H1 (cell line): ENCODE measurements around the gene GPR65. TPM values are rescaled to one million over a fixed set of nuclear protein-coding genes. Genes with fewer than 3 reads are reported as not detected.

Experiments used
- CTCF ChIA-PET: fragments of 300-600 bp; sonication (Branson Sonifier 250); formaldehyde crosslinking; loops from one replicate; lab custom pipeline; 2021; ENCODE audit not compliant: partially characterized antibody; lab: Charles Lee
- POLR2A ChIA-PET: fragments of 300-600 bp; sonication (Branson Sonifier 250); formaldehyde crosslinking; loops from one replicate; lab custom pipeline; 2021; ENCODE audit warnings: inconsistent platforms; ENCODE audit not compliant: partially characterized antibody; lab: Charles Lee
- DNase-seq, 2 experiments: peaks; one replicate each; pipeline versions ENCODE4 v3.0.0 to v3.0.0-alpha.2; 2010 to 2022; ENCODE audit warnings: low spot score in 2 of 2, low read depth in 1 of 2, mixed read lengths in 1 of 2
- FAIRE-seq: peaks from 2 replicates; lab custom pipeline; 2011; peaks lifted over from hg19 to GRCh38; lab: Jason Lieb, UNC
- H2AFZ ChIP-seq: 2 replicates; pipeline ENCODE4 v1.8.1; 2012; ENCODE audit warnings: low read length, inconsistent platforms
- H2AK5ac ChIP-seq: 2 replicates; pipeline ENCODE4 v1.6.1; 2013; ENCODE audit warnings: low read depth, low read length
- H2BK120ac ChIP-seq: replicated peaks from 2 replicates; pipeline ENCODE3; 2013; ENCODE audit warnings: low read depth, low read length, inconsistent platforms
- H2BK12ac ChIP-seq: 2 replicates; pipeline ENCODE4 v1.6.1; 2013; ENCODE audit warnings: low read depth, low read length
- H2BK15ac ChIP-seq: 2 replicates; pipeline ENCODE4 v1.6.1; 2013; ENCODE audit warnings: low read length
- H2BK20ac ChIP-seq: 2 replicates; pipeline ENCODE4 v1.6.1; 2013; ENCODE audit warnings: low read length
- H2BK5ac ChIP-seq: 2 replicates; pipeline ENCODE4 v1.6.1; 2013; ENCODE audit warnings: low read depth, low read length
- H3K14ac ChIP-seq: 2 replicates; pipeline ENCODE4 v1.6.1; 2013; ENCODE audit warnings: inconsistent platforms; ENCODE audit not compliant: insufficient read length
- H3K18ac ChIP-seq: 2 replicates; pipeline ENCODE4 v1.6.1; 2013; ENCODE audit warnings: low read length; ENCODE audit errors: extremely low read depth
- H3K23ac ChIP-seq: 2 replicates; pipeline ENCODE4 v1.6.1; 2013; ENCODE audit warnings: inconsistent platforms; ENCODE audit not compliant: insufficient read length
- H3K23me2 ChIP-seq: 2 replicates; pipeline ENCODE4 v1.6.1; 2013; ENCODE audit warnings: low read depth, low read length
- H3K27ac ChIP-seq: 2 replicates; pipeline ENCODE4 v1.6.1; 2011; ENCODE audit warnings: low read depth, low read length, inconsistent platforms
- H3K27me3 ChIP-seq, 4 experiments: replicated peaks in 1 of 4; 1 replicate in 1 of 4; 2 replicates in 3 of 4; pipeline versions ENCODE4 v1.6.1 to v1.8.1; 2011 to 2013; ENCODE audit warnings: low read length in 3 of 4, mild to moderate bottlenecking in 3 of 4, inconsistent platforms in 2 of 4, mixed read lengths in 2 of 4, moderate library complexity in 1 of 4; ENCODE audit not compliant: control insufficient read depth in 3 of 4, insufficient read depth in 3 of 4; ENCODE audit errors: extremely low read depth in 1 of 4
- H3K36me3 ChIP-seq, 4 experiments: 2 replicates each; pipeline versions ENCODE4 v1.6.1 to v1.8.1; 2011 to 2013; ENCODE audit warnings: mild to moderate bottlenecking in 4 of 4, low read length in 3 of 4, moderate library complexity in 2 of 4, control low read depth in 1 of 4, inconsistent platforms in 1 of 4; ENCODE audit not compliant: insufficient read depth in 4 of 4, control insufficient read depth in 2 of 4
- H3K4ac ChIP-seq: replicated peaks from 2 replicates; pipeline ENCODE3; 2013; ENCODE audit warnings: low read length, low read depth, mixed read lengths, inconsistent platforms; ENCODE audit not compliant: insufficient read length
- H3K4me1 ChIP-seq, 4 experiments: replicated peaks in 1 of 4; 1 replicate in 1 of 4; 2 replicates in 3 of 4; pipeline versions ENCODE4 v1.6.1 to v1.8.1; 2011 to 2013; ENCODE audit warnings: low read length in 3 of 4, inconsistent platforms in 2 of 4, mixed read lengths in 1 of 4; ENCODE audit not compliant: insufficient read depth in 4 of 4, control insufficient read depth in 3 of 4
- H3K4me2 ChIP-seq, 2 experiments: 2 replicates each; pipeline versions ENCODE4 v1.6.1 to v1.8.1; 2011 to 2013; ENCODE audit warnings: low read depth in 2 of 2, low read length in 2 of 2, control low read depth in 1 of 2, inconsistent platforms in 1 of 2, mild to moderate bottlenecking in 1 of 2; ENCODE audit not compliant: insufficient read depth in 1 of 2
- H3K4me3 ChIP-seq, 4 experiments: fragments of 200-600, 300-600 bp in 1 of 4; sonication (generic), shearing (Covaris generic), sonication (Bioruptor Twin) in 1 of 4; 2 replicates each; pipeline versions ENCODE4 v1.5.1 to v1.8.1; 2011 to 2016; ENCODE audit warnings: low read length in 4 of 4, low read depth in 3 of 4, control low read depth in 2 of 4, inconsistent platforms in 2 of 4, mild to moderate bottlenecking in 2 of 4, mixed read lengths in 1 of 4, moderate library complexity in 1 of 4; ENCODE audit not compliant: insufficient read depth in 2 of 4; ENCODE audit errors: extremely low read depth in 1 of 4
- H3K56ac ChIP-seq: replicated peaks from 2 replicates; pipeline ENCODE3; 2013; ENCODE audit warnings: low read depth, mild to moderate bottlenecking, mixed read lengths, low read length, inconsistent platforms; ENCODE audit not compliant: insufficient read length
- H3K79me1 ChIP-seq: 2 replicates; pipeline ENCODE4 v1.6.1; 2013; ENCODE audit warnings: low read depth, low read length, control low read depth
- H3K79me2 ChIP-seq, 2 experiments: 2 replicates each; pipeline versions ENCODE4 v1.6.1 to v1.8.1; 2012 to 2013; ENCODE audit warnings: low read length in 2 of 2, mild to moderate bottlenecking in 2 of 2, inconsistent platforms in 1 of 2; ENCODE audit not compliant: insufficient read depth in 2 of 2, control insufficient read depth in 1 of 2
- H3K9ac ChIP-seq, 4 experiments: replicated peaks in 1 of 4; 1 replicate in 1 of 4; 2 replicates in 3 of 4; pipeline versions ENCODE4 v1.6.1 to v1.8.1; 2011 to 2013; ENCODE audit warnings: low read depth in 3 of 4, low read length in 3 of 4, control low read depth in 2 of 4, mild to moderate bottlenecking in 2 of 4, moderate library complexity in 2 of 4, inconsistent platforms in 1 of 4; ENCODE audit errors: extremely low read depth in 1 of 4
- H3K9me3 ChIP-seq, 2 experiments: 2 replicates each; pipeline versions ENCODE4 v1.6.1 to v1.8.1; 2012 to 2013; ENCODE audit warnings: mild to moderate bottlenecking in 2 of 2, moderate library complexity in 2 of 2, control low read depth in 1 of 2, inconsistent platforms in 1 of 2, low read depth in 1 of 2, low read length in 1 of 2, mixed read lengths in 1 of 2; ENCODE audit not compliant: insufficient read depth in 2 of 2
- H4K20me1 ChIP-seq, 2 experiments: replicated peaks in 1 of 2; 2 replicates each; pipeline versions ENCODE3 to v1.8.1; 2011 to 2013; ENCODE audit warnings: inconsistent platforms in 2 of 2, low read length in 2 of 2, mild to moderate bottlenecking in 1 of 2; ENCODE audit not compliant: insufficient read depth in 2 of 2, control insufficient read depth in 1 of 2
- H4K5ac ChIP-seq: 2 replicates; pipeline ENCODE4 v1.6.1; 2013; ENCODE audit warnings: low read length, low read depth, mixed read lengths, inconsistent platforms; ENCODE audit not compliant: insufficient read length
- H4K8ac ChIP-seq: 2 replicates; pipeline ENCODE4 v1.8.0; 2013; ENCODE audit warnings: mild to moderate bottlenecking, moderate library complexity, low read length, inconsistent platforms; ENCODE audit not compliant: insufficient read depth; ENCODE audit errors: extremely low read depth
- H4K91ac ChIP-seq: replicated peaks from 2 replicates; pipeline ENCODE3; 2013; ENCODE audit warnings: low read length, mixed read lengths, inconsistent platforms; ENCODE audit not compliant: insufficient read length
- ASH2L ChIP-seq: fragments of 200-600, 300-600 bp; sonication (generic); IDR thresholded peaks from one replicate; pipeline ENCODE4 v1.7.1; 2017; ENCODE audit warnings: low read length
- BCL11A ChIP-seq, 2 experiments: IDR thresholded peaks; one replicate each; pipeline ENCODE4 v1.6.1; 2011; ENCODE audit warnings: low read depth in 2 of 2, low read length in 2 of 2, mild to moderate bottlenecking in 2 of 2
- CBX5 ChIP-seq: fragments of 300-800, 300-1000 bp; sonication (generic); IDR thresholded peaks from 2 replicates; pipeline ENCODE4 v1.7.1; 2016; ENCODE audit warnings: antibody characterized with exemption, low read length, low read depth
- CBX8 ChIP-seq: fragments of 300-800, 300-1000 bp; sonication (generic); IDR thresholded peaks from 2 replicates; pipeline ENCODE4 v1.7.1; 2016; ENCODE audit warnings: low read depth, low read length, borderline replicate concordance
- HDAC6 ChIP-seq: IDR thresholded peaks from one replicate; pipeline ENCODE4 v1.7.1; 2012; ENCODE audit warnings: low read depth, mild to moderate bottlenecking, inconsistent platforms, low read length, moderate library complexity
- POU5F1 ChIP-seq: IDR thresholded peaks from 2 replicates; pipeline ENCODE4 v1.6.1; 2011; ENCODE audit warnings: low read depth, mild to moderate bottlenecking, low read length, moderate library complexity
- RAD21 ChIP-seq, 2 experiments: IDR thresholded peaks in 1 of 2; conservative IDR thresholded peaks in 1 of 2; 2 replicates each; pipeline ENCODE4 v1.6.1; 2011; ENCODE audit warnings: low read depth in 2 of 2, low read length in 2 of 2, improper control_type of control experiment in 1 of 2, inconsistent platforms in 1 of 2, mild to moderate bottlenecking in 1 of 2, moderate library complexity in 1 of 2
- TCF12 ChIP-seq: IDR thresholded peaks from 2 replicates; pipeline ENCODE4 v1.6.1; 2011; ENCODE audit warnings: low read depth, mild to moderate bottlenecking, low read length
- WGBS, 2 experiments: shearing (Covaris generic) in 1 of 2; methylation state at CpG; one replicate each; pipeline versions ENCODE4 v1.1.6 to v1.1.7; 2013 to 2015; ENCODE audit warnings: low lambda C conversion rate in 2 of 2, mixed read lengths in 2 of 2, inconsistent platforms in 1 of 2, low coverage in 1 of 2, missing lambda C conversion rate in 1 of 2; ENCODE audit not compliant: insufficient replicate concordance in 2 of 2, insufficient coverage in 1 of 2, insufficient read length in 1 of 2; ENCODE audit errors: extremely low coverage in 1 of 2, missing lambda C conversion rate in 1 of 2; 5-methylcytosine and 5-hydroxymethylcytosine counted together
- polyA plus RNA-seq, 7 experiments: library from polyadenylated mRNA; depleted of rRNA in 3 of 7; stranded (reverse) in 5 of 7; unstranded in 2 of 7; fragments of >200 nt in 5 of 7; fragments of 200-250 nt in 2 of 7; gene quantifications; 1 replicate in 5 of 7; 2 replicates in 1 of 7; 4 replicates in 1 of 7; pipeline versions ENCODE4 v1.2.1 to v1.2.3, GENCODE V29; 2011 to 2013; ENCODE audit warnings: missing spikeins in 2 of 7, mixed read lengths in 2 of 7
- total RNA-seq: library from RNA; stranded (reverse); fragmentation: NEBNext Ultra II Directional; extraction: Animal tissue kit (Norgen Biotek cat#: 25700); gene quantifications from 2 replicates; pipeline ENCODE4 v1.2.1, GENCODE V29; 2021

Gene GPR65
- total and polyA plus RNA-seq, 2 of the 8 experiments (the other 6 are each of a cell fraction or from before 2014, with no cell fraction given): not detected

- H2BK15ac ChIP-seq: no peak overlapping the region
- no peak overlapping the region for H3K14ac ChIP-seq
- no peak overlapping the region for H3K4ac ChIP-seq
- no peak overlapping the region for H3K9ac ChIP-seq
- H2BK20ac ChIP-seq: no peak overlapping the region
- POLR2A ChIA-PET: no interaction called here
- no peak overlapping the region for H2AFZ ChIP-seq
- H3K18ac ChIP-seq: no peak overlapping the region
- no peaks in the 10 kb centered on the region for H3K79me2 ChIP-seq
- no peak overlapping the region for H3K23ac ChIP-seq
- no peak overlapping the region for H2BK120ac ChIP-seq
- no peaks in the 10 kb centered on the region for H3K9me3 ChIP-seq
- TF ChIP-seq POU5F1 (no peak), TCF12 (no peak), BCL11A (IDR thresholded peaks at IDR 0.05; ENCODE audit: low read depth in 2 of 2, low read length in 2 of 2) (no peak), ASH2L (no peak), CBX5 (no peak), HDAC6 (no peak), RAD21 (IDR thresholded peaks at IDR 0.05 in 1 of 2, conservative IDR thresholded peaks at IDR 0.05 in 1 of 2; ENCODE audit: low read depth in 2 of 2, low read length in 2 of 2) (no peak), CBX8 (no peak)
- TF ChIP-seq, all 59 proteins: peak for 0
- no peaks in the 10 kb centered on the region for H3K79me1 ChIP-seq
- H3K4me1 ChIP-seq: peaks cover 0 to 7% (median 5%) of the 10 kb centered on the region in 4 experiments; a peak in 3 of 7 replicates
- H4K8ac ChIP-seq: no peak overlapping the region
- H3K36me3 ChIP-seq: no peaks in the 10 kb centered on the region
- no peak overlapping the region for H3K27ac ChIP-seq
- H4K20me1 ChIP-seq: no peaks in the 10 kb centered on the region
- CTCF ChIA-PET: interaction anchor here (1.6 kb wide), 1 partner anchor 81 kb away, joined by 3 read pairs; no protein-coding TSS in a partner anchor
- H3K56ac ChIP-seq: no peak overlapping the region
- WGBS, 2 experiments: 96% methylated on average over 2 of the region's 2 CpGs; no CpG with 5 or more reads in 1 of the 2 experiments
- no peak overlapping the region for H2BK12ac ChIP-seq
- no peaks in the 10 kb centered on the region for H3K27me3 ChIP-seq
- no peak overlapping the region for H2BK5ac ChIP-seq
- H4K5ac ChIP-seq: no peak overlapping the region
- DNase-seq (no peak), FAIRE-seq (no peak)
- no peak overlapping the region for H4K91ac ChIP-seq
- H3K4me3 ChIP-seq: no peak overlapping the region
- H3K4me2 ChIP-seq: no peak overlapping the region
- no peak overlapping the region for H2AK5ac ChIP-seq
- no peaks in the 10 kb centered on the region for H3K23me2 ChIP-seq
Measured at GRCh38 chr14:88026890-88027289, 22.0 kb downstream of the GPR65 start.
